Fibroblast of lung (primary cell): ENCODE results near the gene RAB6A.

Experiments
- CTCF ChIP-seq, 2 donors: IDR thresholded peaks in 1 of 2; conservative IDR thresholded peaks in 1 of 2; 1 replicate in 1 of 2; 2 replicates in 1 of 2; pipeline ENCODE4 v1.5.1; 2011 to 2012; ENCODE audit warnings: low read length in 2 of 2, control low read depth in 1 of 2, inconsistent platforms in 1 of 2, low read depth in 1 of 2, mild to moderate bottlenecking in 1 of 2
- EZH2 ChIP-seq: IDR thresholded peaks from 2 replicates; pipeline ENCODE4 v1.5.1; 2012; ENCODE audit warnings: low read length, control low read depth, mild to moderate bottlenecking; ENCODE audit errors: missing control alignments

GRCh38 chr11:73784734-73785133, 23.9 kb upstream of the RAB6A start:
- TF ChIP-seq CTCF (conservative IDR thresholded peaks at IDR 0.05 in 1 of 2, IDR thresholded peaks at IDR 0.05 in 1 of 2; ENCODE audit: low read depth in 1 of 2, low read length in 2 of 2) (no peak), EZH2 (no peak)
